Medulla oblongata (tissue), 1 donor: ENCODE results near the gene MRPL47.
A peak's percentile ranks its signal among the peaks of the same experiment; 100 is the strongest.

ENCODE experiments used
- DNase-seq: peaks from one replicate; pipeline ENCODE4 v3.0.0-alpha.2; 2015; ENCODE audit errors: extremely low spot score

The MRPL47 gene

GRCh38 chr3:179591313-179591712 lies 13.1 kb downstream of the MRPL47 start:
- no peak for DNase-seq

- DNase-seq = no peak
Measured at GRCh38 chr3:179590669-179591068, 13.8 kb downstream of the MRPL47 start.

GRCh38 chr3:179589143-179589542 lies 15.3 kb downstream of the MRPL47 start:
- DNase-seq = no peak

GRCh38 chr3:179580992-179581391 lies 23.4 kb downstream of the MRPL47 start:
- no peak for DNase-seq

GRCh38 chr3:179565496-179565895 lies 38.9 kb downstream of the MRPL47 start:
- DNase-seq = no peak

- DNase-seq = peak; percentile 42
Measured at GRCh38 chr3:179563271-179563783, 41.1 kb downstream of the MRPL47 start.

- DNase-seq = peak; percentile 100
Measured at GRCh38 chr3:179562591-179563270, 41.7 kb downstream of the MRPL47 start, which contains the start of gene ACTL6A. Gene ACTL6A, plus strand, starts transcription at chr3:179562926. Its CDS starts 167 bp downstream, at chr3:179563093.

- no peak for DNase-seq
Measured at GRCh38 chr3:179560791-179561190, 43.6 kb downstream of the MRPL47 start.

GRCh38 chr3:179558742-179559364 lies 45.6 kb downstream of the MRPL47 start:
- DNase-seq = peak; percentile 88

- no peak for DNase-seq
Measured at GRCh38 chr3:179551349-179552105, 52.9 kb downstream of the MRPL47 start.

- no peak for DNase-seq
Measured at GRCh38 chr3:179546814-179547241, 57.6 kb downstream of the MRPL47 start.

- no peak for DNase-seq
Measured at GRCh38 chr3:179544981-179545645, 59.3 kb downstream of the MRPL47 start.

GRCh38 chr3:179542375-179542774 lies 62.1 kb downstream of the MRPL47 start:
- DNase-seq = no peak

- DNase-seq = no peak
Measured at GRCh38 chr3:179541596-179541995, 62.8 kb downstream of the MRPL47 start.

- DNase-seq = no peak
Measured at GRCh38 chr3:179541094-179541493, 63.3 kb downstream of the MRPL47 start.
